H1 (cell line): Measurements from ENCODE around the gene TSHZ2. TPM values are rescaled to one million over a fixed set of nuclear protein-coding genes. Genes with fewer than 3 reads are reported as not detected.

Experiments
- CHD1 ChIP-seq: IDR thresholded peaks from 2 replicates; pipeline ENCODE4 v1.6.1; 2012; ENCODE audit warnings: low read depth, low read length, improper control_type of control experiment
- CHD2 ChIP-seq: IDR thresholded peaks from 2 replicates; pipeline ENCODE4 v1.6.1; 2012; ENCODE audit warnings: low read length, improper control_type of control experiment
- CTBP2 ChIP-seq: IDR thresholded peaks from 2 replicates; pipeline ENCODE4 v1.7.0; 2011; ENCODE audit warnings: borderline replicate concordance, mild to moderate bottlenecking, moderate library complexity, mixed read lengths, low read length; ENCODE audit not compliant: insufficient read depth, insufficient read length
- EGR1 ChIP-seq: IDR thresholded peaks from 2 replicates; pipeline ENCODE4 v1.6.1; 2011; ENCODE audit warnings: low read depth, low read length, borderline replicate concordance
- FOSL1 ChIP-seq: IDR thresholded peaks from 2 replicates; pipeline ENCODE4 v1.6.1; 2011; ENCODE audit warnings: mild to moderate bottlenecking, low read depth, low read length, moderate library complexity; ENCODE audit not compliant: insufficient read depth
- HDAC2 ChIP-seq, 2 experiments: fragments of 300-600 bp in 1 of 2; sonication (generic) in 1 of 2; IDR thresholded peaks; 2 replicates each; pipeline ENCODE4 v1.6.1; 2011 to 2012; ENCODE audit warnings: low read depth in 2 of 2, low read length in 2 of 2, mild to moderate bottlenecking in 2 of 2, moderate library complexity in 2 of 2, borderline replicate concordance in 1 of 2, inconsistent platforms in 1 of 2
- HDAC6 ChIP-seq: IDR thresholded peaks from one replicate; pipeline ENCODE4 v1.7.1; 2012; ENCODE audit warnings: low read depth, mild to moderate bottlenecking, inconsistent platforms, low read length, moderate library complexity
- JUND ChIP-seq: IDR thresholded peaks from 2 replicates; pipeline ENCODE4 v1.6.1; 2011; ENCODE audit warnings: mild to moderate bottlenecking, improper control_type of control experiment, low read length
- KDM4A ChIP-seq: IDR thresholded peaks from one replicate; pipeline ENCODE4 v1.7.1; 2012; ENCODE audit warnings: low read depth, mild to moderate bottlenecking, moderate library complexity, low read length, inconsistent platforms; ENCODE audit not compliant: severe bottlenecking
- SIX5 ChIP-seq: IDR thresholded peaks from 2 replicates; pipeline ENCODE4 v1.6.1; 2011; ENCODE audit warnings: mild to moderate bottlenecking, low read depth, low read length
- SRF ChIP-seq: IDR thresholded peaks from 2 replicates; pipeline ENCODE4 v1.6.1; 2011; ENCODE audit warnings: mild to moderate bottlenecking, low read depth, low read length, moderate library complexity
- TAF1 ChIP-seq: IDR thresholded peaks from 2 replicates; pipeline ENCODE4 v1.6.1; 2011; ENCODE audit warnings: mild to moderate bottlenecking, low read depth, low read length
- ZNF274 ChIP-seq: IDR thresholded peaks from 2 replicates; pipeline ENCODE4 v1.7.0; 2012; ENCODE audit warnings: low read length, borderline replicate concordance; ENCODE audit errors: extremely low read depth
- polyA plus RNA-seq, 7 experiments: library from polyadenylated mRNA; depleted of rRNA in 3 of 7; stranded (reverse) in 5 of 7; unstranded in 2 of 7; fragments of >200 nt in 5 of 7; fragments of 200-250 nt in 2 of 7; gene quantifications; 1 replicate in 5 of 7; 2 replicates in 1 of 7; 4 replicates in 1 of 7; pipeline versions ENCODE4 v1.2.1 to v1.2.3, GENCODE V29; 2011 to 2013; ENCODE audit warnings: missing spikeins in 2 of 7, mixed read lengths in 2 of 7
- total RNA-seq: library from RNA; stranded (reverse); fragmentation: NEBNext Ultra II Directional; extraction: Animal tissue kit (Norgen Biotek cat#: 25700); gene quantifications from 2 replicates; pipeline ENCODE4 v1.2.1, GENCODE V29; 2021
- TF ChIP-seq, protein P1 (sequence below): IDR thresholded peaks from 2 replicates; pipeline ENCODE4 v1.6.1; 2011; ENCODE audit warnings: low read length, improper control_type of control experiment

TSHZ2 gene
- total and polyA plus RNA-seq, 2 of the 8 experiments (the other 6 are each of a cell fraction or from before 2014, with no cell fraction given): 0.14 to 0.30 TPM

DNA sequence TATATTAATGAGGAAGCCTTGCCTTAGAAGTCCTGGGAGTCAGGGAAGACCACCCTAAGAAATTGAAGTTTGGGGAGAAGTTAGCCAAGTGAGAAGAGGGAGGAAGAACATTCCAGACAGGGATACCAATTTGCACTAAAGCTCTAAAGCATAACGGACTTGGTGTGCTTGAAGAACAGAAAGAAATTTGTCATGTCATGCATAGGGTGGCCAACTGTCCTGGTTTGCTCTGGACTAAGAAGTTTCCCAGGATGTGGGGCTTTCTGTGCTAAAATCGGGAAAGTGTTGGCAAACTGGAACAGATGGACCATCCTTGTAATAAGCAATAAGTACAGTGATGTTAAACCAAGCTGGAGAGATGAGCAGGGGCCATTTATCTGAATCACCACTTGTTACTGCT lies 403.9 kb downstream of the TSHZ2 start (continued):
- TF ChIP-seq SIX5 (no peak), ZNF274 (no peak), FOSL1 (no peak), CHD1 (no peak), CTBP2 (no peak), JUND (no peak), HDAC2 (IDR thresholded peaks at IDR 0.05; ENCODE audit: borderline replicate concordance in 1 of 2, low read depth in 2 of 2, low read length in 2 of 2) (no peak), CHD2 (no peak), EGR1 (no peak), HDAC6 (no peak), SRF (no peak), KDM4A (no peak), TAF1 (no peak)
- TF ChIP-seq, protein P1, sequence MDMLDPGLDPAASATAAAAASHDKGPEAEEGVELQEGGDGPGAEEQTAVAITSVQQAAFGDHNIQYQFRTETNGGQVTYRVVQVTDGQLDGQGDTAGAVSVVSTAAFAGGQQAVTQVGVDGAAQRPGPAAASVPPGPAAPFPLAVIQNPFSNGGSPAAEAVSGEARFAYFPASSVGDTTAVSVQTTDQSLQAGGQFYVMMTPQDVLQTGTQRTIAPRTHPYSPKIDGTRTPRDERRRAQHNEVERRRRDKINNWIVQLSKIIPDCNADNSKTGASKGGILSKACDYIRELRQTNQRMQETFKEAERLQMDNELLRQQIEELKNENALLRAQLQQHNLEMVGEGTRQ: no peak
